ENCODE results near the gene KRTAP9-2.

Gene KRTAP9-2

DNA sequence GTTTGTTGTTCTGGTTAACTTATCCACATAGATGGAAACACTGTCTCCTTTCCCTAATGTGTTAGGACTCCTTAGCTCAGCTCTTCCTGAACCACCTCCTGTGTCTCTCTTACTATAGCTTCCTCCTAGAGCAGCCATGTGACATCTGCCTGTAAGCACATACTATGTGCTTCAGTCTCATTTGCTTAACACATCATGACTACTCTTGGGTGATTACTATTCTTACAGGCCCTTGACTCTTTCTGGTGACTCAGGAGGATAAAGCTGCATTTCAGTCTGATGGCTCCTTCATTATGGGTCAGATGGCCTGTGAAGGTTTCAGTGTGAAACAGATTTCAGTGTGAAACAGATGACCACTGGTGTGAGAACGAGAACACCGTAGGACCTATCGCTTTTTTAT, 48.1 kb upstream of the KRTAP9-2 start:
- Histone ChIP-seq H3K9me2 (replicated peaks; ENCODE audit: low read depth, low read length) (no peaks in the 10 kb centered on the region), H3K4me1 (ENCODE audit: insufficient read depth, low read length, poor library complexity, severe bottlenecking) (no peaks in the 10 kb centered on the region), H4K20me1 (ENCODE audit: insufficient read depth, low read length, poor library complexity, severe bottlenecking) (no peaks in the 10 kb centered on the region), H2AFZ (ENCODE audit: low read length) (no peak overlapping the region; the same call in 1 of the 2 replicates), H3F3A (ENCODE audit: low read depth) (no peaks in the 10 kb centered on the region), H3K79me2 (ENCODE audit: insufficient read depth, low read length) (no peaks in the 10 kb centered on the region), H3K36me3 (ENCODE audit: insufficient read depth, low read length) (no peaks in the 10 kb centered on the region), H3K9ac (ENCODE audit: low read depth, low read length, poor library complexity, severe bottlenecking) (no peak overlapping the region), H3K4me3 (ENCODE audit: low read length, poor library complexity, severe bottlenecking) (no peak overlapping the region), H3K9me3 (ENCODE audit: insufficient read depth, low read depth, low read length) (no peaks in the 10 kb centered on the region), H3K4me2 (ENCODE audit: low read depth, low read length, poor library complexity, severe bottlenecking) (no peak overlapping the region), H3K27me3 (ENCODE audit: insufficient read depth, low read length, poor library complexity, severe bottlenecking) (no peaks in the 10 kb centered on the region)
- TF ChIP-seq EZH2phosphoT487 (IDR thresholded peaks at IDR 0.05; ENCODE audit: borderline replicate concordance) = no peak
- TF ChIP-seq, protein P1, sequence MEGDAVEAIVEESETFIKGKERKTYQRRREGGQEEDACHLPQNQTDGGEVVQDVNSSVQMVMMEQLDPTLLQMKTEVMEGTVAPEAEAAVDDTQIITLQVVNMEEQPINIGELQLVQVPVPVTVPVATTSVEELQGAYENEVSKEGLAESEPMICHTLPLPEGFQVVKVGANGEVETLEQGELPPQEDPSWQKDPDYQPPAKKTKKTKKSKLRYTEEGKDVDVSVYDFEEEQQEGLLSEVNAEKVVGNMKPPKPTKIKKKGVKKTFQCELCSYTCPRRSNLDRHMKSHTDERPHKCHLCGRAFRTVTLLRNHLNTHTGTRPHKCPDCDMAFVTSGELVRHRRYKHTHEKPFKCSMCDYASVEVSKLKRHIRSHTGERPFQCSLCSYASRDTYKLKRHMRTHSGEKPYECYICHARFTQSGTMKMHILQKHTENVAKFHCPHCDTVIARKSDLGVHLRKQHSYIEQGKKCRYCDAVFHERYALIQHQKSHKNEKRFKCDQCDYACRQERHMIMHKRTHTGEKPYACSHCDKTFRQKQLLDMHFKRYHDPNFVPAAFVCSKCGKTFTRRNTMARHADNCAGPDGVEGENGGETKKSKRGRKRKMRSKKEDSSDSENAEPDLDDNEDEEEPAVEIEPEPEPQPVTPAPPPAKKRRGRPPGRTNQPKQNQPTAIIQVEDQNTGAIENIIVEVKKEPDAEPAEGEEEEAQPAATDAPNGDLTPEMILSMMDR (conservative IDR thresholded peaks at IDR 0.05; ENCODE audit: low read length) = no peak

- no peaks in the 10 kb centered on the region for H3K79me2 ChIP-seq (ENCODE audit: insufficient read depth, low read length)
- H3K9ac ChIP-seq (ENCODE audit: low read depth, low read length, poor library complexity, severe bottlenecking) = no peak overlapping the region
- H3K4me1 ChIP-seq (ENCODE audit: insufficient read depth, low read length, poor library complexity, severe bottlenecking) = no peaks in the 10 kb centered on the region
- no peak for TF ChIP-seq EZH2phosphoT487 (IDR thresholded peaks at IDR 0.05; ENCODE audit: borderline replicate concordance)
- TF ChIP-seq, protein P1 (conservative IDR thresholded peaks at IDR 0.05; ENCODE audit: low read length) = no peak
- no peak overlapping the region for H3K4me2 ChIP-seq (ENCODE audit: low read depth, low read length, poor library complexity, severe bottlenecking)
- H3K4me3 ChIP-seq (ENCODE audit: low read length, poor library complexity, severe bottlenecking) = no peak overlapping the region
- H3K9me3 ChIP-seq (ENCODE audit: insufficient read depth, low read depth, low read length) = no peaks in the 10 kb centered on the region
- no peaks in the 10 kb centered on the region for H3K36me3 ChIP-seq (ENCODE audit: insufficient read depth, low read length)
- H3F3A ChIP-seq (ENCODE audit: low read depth) = no peaks in the 10 kb centered on the region
- H2AFZ ChIP-seq (ENCODE audit: low read length) = no peak overlapping the region; the same call in 1 of the 2 replicates
- no peaks in the 10 kb centered on the region for H3K27me3 ChIP-seq (ENCODE audit: insufficient read depth, low read length, poor library complexity, severe bottlenecking)
- H4K20me1 ChIP-seq (ENCODE audit: insufficient read depth, low read length, poor library complexity, severe bottlenecking) = no peaks in the 10 kb centered on the region
- H3K9me2 ChIP-seq (replicated peaks; ENCODE audit: low read depth, low read length) = no peaks in the 10 kb centered on the region
These were observed 47.4 kb upstream of the KRTAP9-2 start for GRCh38 chr17:41178843-41179616.

DNA sequence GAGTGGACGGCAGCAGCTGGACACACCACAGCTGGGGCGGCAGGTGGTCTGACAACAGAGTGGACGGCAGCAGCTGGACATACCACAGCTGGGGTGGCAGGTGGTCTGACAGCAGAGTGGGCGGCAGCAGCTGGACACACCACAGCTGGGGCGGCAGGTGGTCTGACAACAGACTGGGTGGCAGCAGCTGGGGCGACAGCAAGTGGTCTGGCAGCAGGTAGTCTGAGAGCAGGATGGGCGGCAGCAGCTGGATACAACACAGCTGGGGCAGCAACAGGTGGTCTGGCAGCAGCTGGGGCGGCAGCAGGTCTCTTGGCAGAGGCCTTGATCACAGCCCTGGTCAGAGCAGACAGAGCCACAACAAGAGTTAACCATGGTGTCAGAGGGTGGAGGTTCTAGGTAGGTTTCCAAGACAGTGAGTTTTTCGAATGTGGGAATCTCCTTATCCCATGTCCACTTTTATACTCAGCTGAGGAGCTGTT, 41.9 kb upstream of the KRTAP9-2 start, which contains the start of gene KRTAP4-1:
TSS of gene KRTAP4-1 (minus strand) at position 432 of the 482 bp plus-strand sequence. CDS start at position 375, 57 bp downstream.
- Histone ChIP-seq H2AFZ (ENCODE audit: low read length) (no peak within 1 kb of the TSS), H4K20me1 (ENCODE audit: insufficient read depth, low read length, poor library complexity, severe bottlenecking) (no peaks in the 10 kb centered on the region)

More for the DNA sequence above, 41.9 kb upstream of the KRTAP9-2 start, which contains the start of gene KRTAP4-1:
- TF ChIP-seq EZH2phosphoT487 (IDR thresholded peaks at IDR 0.05; ENCODE audit: borderline replicate concordance) = no peak
- TF ChIP-seq, protein P1 (conservative IDR thresholded peaks at IDR 0.05; ENCODE audit: low read length) = no peak
- Histone ChIP-seq H3K36me3 (ENCODE audit: insufficient read depth, low read length) (no peaks in the 10 kb centered on the region), H3K27me3 (ENCODE audit: insufficient read depth, low read length, poor library complexity, severe bottlenecking) (no peaks in the 10 kb centered on the region), H3K9ac (ENCODE audit: low read depth, low read length, poor library complexity, severe bottlenecking) (no peak within 1 kb of the TSS), H3K4me3 (ENCODE audit: low read length, poor library complexity, severe bottlenecking) (no peak within 1 kb of the TSS), H3K4me1 (ENCODE audit: insufficient read depth, low read length, poor library complexity, severe bottlenecking) (no peaks in the 10 kb centered on the region), H3K9me2 (replicated peaks; ENCODE audit: low read depth, low read length) (no peaks in the 10 kb centered on the region), H3F3A (ENCODE audit: low read depth) (no peaks in the 10 kb centered on the region), H3K79me2 (ENCODE audit: insufficient read depth, low read length) (no peaks in the 10 kb centered on the region), H3K4me2 (ENCODE audit: low read depth, low read length, poor library complexity, severe bottlenecking) (no peak within 1 kb of the TSS), H3K9me3 (ENCODE audit: insufficient read depth, low read depth, low read length) (no peaks in the 10 kb centered on the region)
